Lower leg skin (tissue), 3 donors: ENCODE data around the gene ISM1.

Source experiments
- CTCF ChIP-seq, 3 donors: fragments of 450-650 bp; IDR thresholded peaks; one replicate each; pipeline ENCODE4 v1.5.1; 2016; ENCODE audit warnings: antibody characterized with exemption in 3 of 3, mild to moderate bottlenecking in 3 of 3, moderate library complexity in 2 of 3
- POLR2A ChIP-seq, 2 donors: fragments of 450-650 bp; IDR thresholded peaks; one replicate each; pipeline ENCODE4 v1.6.1; 2016 to 2017; ENCODE audit warnings: antibody characterized with exemption in 2 of 2, mild to moderate bottlenecking in 1 of 2, moderate library complexity in 1 of 2

- TF ChIP-seq POLR2A (IDR thresholded peaks at IDR 0.05) (no peak), CTCF (IDR thresholded peaks at IDR 0.05) (no peak)
Measured at GRCh38 chr20:13290724-13291123, 69.7 kb downstream of the ISM1 start.
